Superior temporal gyrus (tissue), 1 donor: ENCODE data around the gene NTMT1.

Experiments
- DNase-seq: peaks from one replicate; pipeline ENCODE4 v3.0.0-alpha.2; 2016; ENCODE audit errors: extremely low spot score

The NTMT1 gene

GRCh38 chr9:129678844-129679243 lies 52.9 kb downstream of the NTMT1 start:
- no peak for DNase-seq

- DNase-seq: no peak
These were observed 53.6 kb downstream of the NTMT1 start for GRCh38 chr9:129679537-129679936.

DNA sequence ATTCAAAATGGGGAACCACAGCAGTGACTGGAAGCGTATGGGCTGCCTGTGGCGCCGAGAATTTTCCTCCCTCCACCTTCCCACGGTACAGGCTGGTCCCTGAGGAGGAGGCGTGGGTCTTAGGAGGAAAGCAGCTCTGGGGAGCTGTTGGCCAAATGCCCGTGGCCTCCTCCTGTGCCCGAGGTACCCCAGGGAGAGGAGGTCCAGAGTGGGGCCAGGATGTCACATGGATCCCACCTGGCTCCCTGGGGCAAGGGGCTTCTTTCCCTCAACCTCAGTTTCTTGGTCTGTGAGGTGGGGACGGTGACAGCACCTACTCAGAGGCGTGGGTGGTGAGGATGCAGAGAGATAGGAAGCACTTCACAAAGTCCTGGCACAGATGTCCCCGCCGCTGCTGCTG lies 56.0 kb downstream of the NTMT1 start:
- no peak for DNase-seq

DNA sequence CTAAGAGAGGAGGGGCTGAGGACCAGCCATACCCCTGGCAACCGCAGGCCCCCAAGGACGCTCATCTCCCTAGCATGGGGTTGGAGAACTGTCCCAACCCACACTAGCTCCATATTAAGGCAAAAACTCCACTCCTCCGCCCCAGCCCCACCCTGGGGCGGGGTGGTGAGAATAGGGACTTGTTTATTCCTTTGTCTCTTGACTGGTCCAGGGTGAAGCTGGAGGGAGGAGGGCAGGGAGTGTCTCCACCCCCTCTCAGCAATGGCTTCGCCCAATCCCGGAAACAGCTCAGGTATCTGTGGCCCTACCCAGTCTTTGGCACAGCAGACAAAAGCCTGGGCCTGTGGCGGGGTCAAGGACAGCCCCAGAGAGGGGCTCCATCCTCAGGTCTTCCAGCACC lies 56.4 kb downstream of the NTMT1 start:
- no peak for DNase-seq

DNA sequence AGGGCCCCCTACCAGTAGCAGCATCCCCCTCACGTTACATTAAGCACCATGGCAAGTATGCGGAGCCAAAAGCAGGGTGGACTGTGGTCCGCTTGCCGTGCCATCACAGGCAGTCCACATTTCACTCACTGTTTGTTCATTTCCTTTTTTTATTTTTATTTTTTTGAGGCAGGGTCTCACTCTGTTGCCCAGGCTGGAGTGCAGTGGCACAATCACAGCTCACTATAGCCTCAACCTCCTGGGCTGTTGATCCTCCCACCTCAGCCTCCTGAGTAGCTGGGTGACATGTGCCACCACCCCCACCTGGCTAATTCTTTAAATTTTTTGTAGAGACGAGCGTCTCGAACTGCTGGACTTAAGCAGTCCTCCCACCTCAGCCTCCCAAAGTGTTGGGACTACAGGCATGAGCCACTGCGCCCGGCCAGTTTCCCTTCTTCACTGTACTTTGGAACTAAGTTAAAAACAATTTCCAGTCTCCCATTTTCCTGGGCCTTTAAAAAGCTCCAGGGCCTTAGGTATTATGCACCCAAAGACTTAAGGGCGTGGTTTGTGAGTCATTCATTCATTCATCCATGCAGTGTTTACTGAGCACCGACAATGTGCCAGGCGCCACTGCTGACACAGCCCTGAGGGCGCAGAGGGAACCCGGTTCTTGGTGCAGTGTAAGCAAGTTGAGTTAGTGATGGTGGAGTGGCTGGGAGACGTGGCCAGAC lies 59.4 kb downstream of the NTMT1 start:
- DNase-seq: no peak
